Measurements from ENCODE around the gene NLRP5. TPM values are rescaled to one million over a fixed set of nuclear protein-coding genes. Genes with fewer than 3 reads are reported as not detected.

The NLRP5 gene
- total and polyA plus RNA-seq, 2 of the 4 experiments (the other 2 are of a cell fraction) = not detected

- no peak for ATAC-seq (ENCODE audit: low read depth)
- H3K4me3 ChIP-seq (ENCODE audit: insufficient read depth, low read depth, low read length) = no peak overlapping the region
- TF ChIP-seq MXI1 (IDR thresholded peaks at IDR 0.05; ENCODE audit: borderline replicate concordance, low read depth, low read length) (no peak), POLR2A (IDR thresholded peaks at IDR 0.05; ENCODE audit: low read depth, low read length) (no peak), RFX5 (IDR thresholded peaks at IDR 0.05; ENCODE audit: low read depth, low read length) (no peak), FOS (IDR thresholded peaks at IDR 0.05; ENCODE audit: low read depth, low read length) (no peak), RAD21 (IDR thresholded peaks at IDR 0.05; ENCODE audit: low read length) (no peak), RCOR1 (IDR thresholded peaks at IDR 0.05; ENCODE audit: insufficient replicate concordance, low read length) (no peak), CEBPB (IDR thresholded peaks at IDR 0.05; ENCODE audit: low read depth, low read length) (no peak), CTCF (conservative IDR thresholded peaks at IDR 0.05; ENCODE audit: low read depth, low read length) (no peak), MAFK (IDR thresholded peaks at IDR 0.05; ENCODE audit: low read depth, low read length) (no peak), CHD1 (IDR thresholded peaks at IDR 0.05; ENCODE audit: low read depth, low read length) (no peak), NFE2L2 (IDR thresholded peaks at IDR 0.05; ENCODE audit: low read depth, low read length) (no peak), BHLHE40 (IDR thresholded peaks at IDR 0.05; ENCODE audit: low read depth, low read length) (no peak), ELK1 (IDR thresholded peaks at IDR 0.05; ENCODE audit: borderline replicate concordance, low read depth, low read length) (no peak)
- no peak overlapping the region for H2AK5ac ChIP-seq (ENCODE audit: low read depth, low read length)
- no peak overlapping the region for H2AFZ ChIP-seq (replicated peaks; ENCODE audit: low read length, poor library complexity)
- no peak overlapping the region for H2AK9ac ChIP-seq (replicated peaks; ENCODE audit: low read depth, low read length, poor library complexity)
- in situ Hi-C loops (cut with MboI; ENCODE audit: low sequenced_read_pairs) = no loop called here
- peaks cover 4% of the 10 kb centered on the region; the same call in 1 of the 2 replicates for H3K36me3 ChIP-seq (ENCODE audit: control insufficient read depth, insufficient read depth, low read length)
- no CpG with 5 or more reads among the region's 11 CpGs for WGBS, 2 experiments (ENCODE audit: extremely low coverage in 2 of 2, insufficient read length in 1 of 2)
- H3K9me3 ChIP-seq (ENCODE audit: control insufficient read depth, insufficient read depth, low read length) = no peaks in the 10 kb centered on the region
- no peaks in the 10 kb centered on the region for H3K27me3 ChIP-seq (ENCODE audit: control insufficient read depth, insufficient read depth, low read length)
- H4K20me1 ChIP-seq (ENCODE audit: insufficient read depth, low read length) = peaks cover 83% of the 10 kb centered on the region
- H3K23ac ChIP-seq (ENCODE audit: low read depth, low read length) = no peak overlapping the region
- ChIA-PET POLR2A (ENCODE audit: unreplicated experiment) (no interaction called here), CTCF (interaction anchor here (0.6 kb wide), 1 partner anchor 778 kb away, joined by 4 read pairs; no protein-coding TSS in a partner anchor)
- no peak overlapping the region for H2BK20ac ChIP-seq (ENCODE audit: low read depth, low read length)
- no peak overlapping the region for H2BK15ac ChIP-seq (ENCODE audit: low read depth, low read length)
- no peak overlapping the region for H4K8ac ChIP-seq (ENCODE audit: low read depth in 2 of 2, low read length in 2 of 2)
- no peak overlapping the region for H4K5ac ChIP-seq (ENCODE audit: low read depth, low read length)
- no peak for DNase-seq
- H3K9ac ChIP-seq (ENCODE audit: low read depth, low read length) = no peak overlapping the region
- H3K27ac ChIP-seq (ENCODE audit: insufficient read depth, low read length) = no peak overlapping the region
- H3K56ac ChIP-seq (ENCODE audit: extremely low read depth, insufficient read depth, low read length) = no peak overlapping the region
- peaks cover 3 to 49% of the 10 kb centered on the region in 2 experiments; a peak in 3 of 4 replicates for H3K79me1 ChIP-seq (ENCODE audit: low read depth in 1 of 2, low read length in 2 of 2)
- no peak overlapping the region for H3K18ac ChIP-seq (ENCODE audit: low read depth, low read length)
- no peak overlapping the region for H2BK5ac ChIP-seq (ENCODE audit: low read depth, low read length, poor library complexity, severe bottlenecking)
- no peak overlapping the region for H4K91ac ChIP-seq (ENCODE audit: insufficient read depth, low read depth, low read length)
- H3K14ac ChIP-seq (replicated peaks; ENCODE audit: low read depth, low read length) = no peak overlapping the region
- H3K4ac ChIP-seq (ENCODE audit: low read depth, low read length) = no peak overlapping the region
- no peak overlapping the region for H3K4me2 ChIP-seq (ENCODE audit: low read depth, low read length)
- peaks cover 27% of the 10 kb centered on the region for H3K4me1 ChIP-seq (ENCODE audit: control insufficient read depth, insufficient read depth, low read length)
- H2BK120ac ChIP-seq (ENCODE audit: low read depth, low read length) = no peak overlapping the region
- H3K9me1 ChIP-seq (ENCODE audit: insufficient read depth, low read length) = peaks cover 5% of the 10 kb centered on the region; the same call in 1 of the 2 replicates
- no TSS peak for BruUV-seq (replicated peaks)
- dilution Hi-C loops (cut with HindIII; ENCODE audit: low sequenced_read_pairs, unreplicated experiment) = no loop called here
- intact Hi-C loops (cut with micrococcal nuclease) = no loop called here
Observed at GRCh38 chr19:56106993-56107392, 120.4 kb downstream of the NLRP5 start.
